ENCODE results near the gene SKI.

SKI gene

DNA sequence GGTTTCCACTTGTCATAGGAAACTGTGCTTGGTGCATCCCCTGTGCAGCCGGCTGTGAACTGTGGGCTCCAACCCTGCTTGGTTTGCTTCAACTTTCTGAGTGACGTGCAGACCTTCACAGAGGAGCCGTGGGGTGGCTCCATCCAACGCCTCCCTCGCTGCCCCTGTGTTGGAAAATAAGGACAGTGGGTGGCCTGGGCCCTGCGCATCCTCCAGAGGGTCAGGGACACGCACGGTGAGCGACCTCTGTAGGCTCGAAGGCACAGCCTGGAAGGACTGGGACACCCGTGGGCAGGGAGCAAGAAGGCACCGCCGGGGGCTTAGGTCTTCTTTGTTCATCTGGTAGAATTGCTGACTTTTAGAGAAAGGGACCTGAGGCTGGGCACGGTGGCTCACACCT lies 27.1 kb upstream of the SKI start:
- H3K36me3 Mint-ChIP-seq = no peaks in the 10 kb centered on the region
- peak overlapping the region; percentile 33 for H3K27ac Mint-ChIP-seq
- peaks cover 56% of the 10 kb centered on the region for H3K4me1 Mint-ChIP-seq
- H3K9me3 Mint-ChIP-seq = no peaks in the 10 kb centered on the region
- peak overlapping the region; percentile 36 for H3K4me3 Mint-ChIP-seq
- ATAC-seq = no peak
- H3K27me3 Mint-ChIP-seq = no peaks in the 10 kb centered on the region

DNA sequence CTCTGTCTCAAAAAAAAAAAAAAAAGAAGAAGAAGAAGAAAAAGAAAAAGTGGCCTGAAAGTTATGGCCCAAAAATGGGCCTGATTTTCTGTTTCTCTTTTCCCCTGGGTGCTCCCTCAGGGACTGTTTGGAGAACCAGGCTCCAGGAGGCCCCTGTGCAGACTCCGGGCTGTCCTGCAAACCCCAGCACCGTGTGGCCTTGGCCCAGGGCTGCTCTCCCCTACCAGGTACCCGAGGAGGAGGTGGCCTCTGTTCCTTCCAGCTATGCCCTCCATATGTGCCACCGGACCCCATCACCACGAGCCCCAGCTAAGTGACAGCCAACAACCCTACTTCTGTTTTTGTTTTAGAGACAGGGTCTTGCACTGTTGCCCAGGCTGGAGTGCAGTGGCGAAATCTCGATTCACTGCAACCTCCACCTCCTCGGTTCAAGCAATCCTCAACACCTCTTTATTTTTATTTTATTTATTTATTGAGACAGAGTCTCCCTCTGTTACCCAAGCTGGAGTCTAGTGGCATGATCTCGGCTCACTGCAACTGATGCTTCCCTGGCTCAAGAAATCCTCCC lies 26.0 kb upstream of the SKI start:
- Mint-ChIP-seq H3K9me3 (no peaks in the 10 kb centered on the region), H3K4me1 (peaks cover 56% of the 10 kb centered on the region), H3K36me3 (no peaks in the 10 kb centered on the region), H3K27ac (peak overlapping the region; percentile 33), H3K27me3 (no peaks in the 10 kb centered on the region), H3K4me3 (no peak overlapping the region)
- no peak for ATAC-seq

DNA sequence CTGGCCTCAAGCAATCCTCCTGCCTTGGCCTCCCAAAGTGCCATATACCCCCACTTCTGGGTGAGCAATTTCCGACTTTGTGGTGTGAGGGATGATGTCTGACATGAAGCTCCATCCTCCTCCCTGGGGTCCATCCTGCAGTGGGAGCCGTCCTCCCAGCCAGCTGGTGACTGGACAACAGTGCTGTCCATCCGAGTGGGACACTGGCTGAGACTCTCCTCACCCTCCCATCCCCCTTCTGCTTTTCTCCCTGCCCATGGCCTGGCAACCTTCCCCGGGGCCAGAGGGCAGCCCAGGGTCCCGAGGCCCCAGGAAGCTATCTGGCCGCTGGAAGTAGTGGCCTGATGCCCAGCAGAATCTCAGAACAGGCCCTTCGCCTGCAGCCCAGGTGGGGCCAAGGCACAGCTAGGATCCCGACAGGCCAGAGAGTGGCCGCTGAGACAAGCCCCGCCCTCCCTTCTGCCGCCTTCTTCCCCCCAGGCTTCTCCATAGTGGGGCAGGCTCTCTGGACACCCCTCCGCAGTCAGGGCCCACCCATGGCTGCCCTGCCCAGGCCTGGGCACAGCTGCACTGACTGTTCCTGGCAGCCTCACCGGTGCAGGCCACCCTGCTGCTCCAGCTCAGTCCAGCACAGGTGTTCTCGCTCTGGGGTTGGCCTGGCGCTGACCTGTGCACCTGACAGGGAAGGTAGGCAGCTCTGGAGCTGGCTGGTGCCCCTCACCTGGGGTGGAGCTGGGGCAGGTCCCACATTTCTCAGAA lies 25.1 kb upstream of the SKI start:
- Mint-ChIP-seq H3K27me3 (no peaks in the 10 kb centered on the region), H3K9me3 (no peaks in the 10 kb centered on the region), H3K4me3 (no peak overlapping the region), H3K27ac (peak overlapping the region; percentile 46), H3K4me1 (peaks cover 56% of the 10 kb centered on the region), H3K36me3 (no peaks in the 10 kb centered on the region)
- ATAC-seq = no peak

DNA sequence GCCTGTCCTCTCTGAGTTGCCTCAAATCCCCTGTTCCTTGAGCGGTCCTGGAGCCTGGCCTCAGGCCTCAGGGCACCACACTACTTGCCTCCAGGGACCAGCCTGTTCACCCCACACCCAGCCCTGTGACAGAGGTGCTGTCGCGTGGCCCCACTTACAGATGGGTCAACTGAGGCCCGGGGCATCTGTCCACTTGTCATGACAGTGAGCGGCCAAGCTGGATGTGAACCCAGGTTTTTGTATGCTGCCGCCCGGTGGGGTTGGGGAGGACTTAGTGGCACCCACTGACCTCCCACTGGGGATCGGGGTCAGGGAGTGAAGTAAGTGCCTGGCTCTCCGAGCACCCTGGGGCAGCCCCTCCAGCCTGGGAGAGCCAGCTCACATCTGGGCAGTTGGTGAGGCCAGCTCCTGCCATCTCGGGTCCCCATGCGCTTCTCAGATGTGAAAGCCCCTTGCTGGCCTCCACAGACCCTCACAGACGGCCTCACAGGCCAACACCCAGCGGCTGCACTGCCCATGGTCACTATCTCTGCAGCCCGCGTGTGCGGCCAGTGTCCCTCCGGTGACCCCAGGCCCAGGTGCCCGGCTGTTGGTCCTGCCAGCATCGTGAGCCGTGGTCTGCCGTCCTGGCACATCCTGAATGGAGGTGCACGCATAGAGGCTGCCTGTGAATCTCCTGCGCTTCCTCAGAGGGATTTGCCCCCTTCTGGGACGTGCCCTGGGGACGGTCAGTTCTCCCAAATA lies 24.3 kb upstream of the SKI start:
- Mint-ChIP-seq H3K4me1 (peaks cover 51% of the 10 kb centered on the region), H3K4me3 (no peak overlapping the region), H3K36me3 (no peaks in the 10 kb centered on the region), H3K27ac (peak overlapping the region; percentile 46), H3K27me3 (no peaks in the 10 kb centered on the region), H3K9me3 (no peaks in the 10 kb centered on the region)
- ATAC-seq = no peak

DNA sequence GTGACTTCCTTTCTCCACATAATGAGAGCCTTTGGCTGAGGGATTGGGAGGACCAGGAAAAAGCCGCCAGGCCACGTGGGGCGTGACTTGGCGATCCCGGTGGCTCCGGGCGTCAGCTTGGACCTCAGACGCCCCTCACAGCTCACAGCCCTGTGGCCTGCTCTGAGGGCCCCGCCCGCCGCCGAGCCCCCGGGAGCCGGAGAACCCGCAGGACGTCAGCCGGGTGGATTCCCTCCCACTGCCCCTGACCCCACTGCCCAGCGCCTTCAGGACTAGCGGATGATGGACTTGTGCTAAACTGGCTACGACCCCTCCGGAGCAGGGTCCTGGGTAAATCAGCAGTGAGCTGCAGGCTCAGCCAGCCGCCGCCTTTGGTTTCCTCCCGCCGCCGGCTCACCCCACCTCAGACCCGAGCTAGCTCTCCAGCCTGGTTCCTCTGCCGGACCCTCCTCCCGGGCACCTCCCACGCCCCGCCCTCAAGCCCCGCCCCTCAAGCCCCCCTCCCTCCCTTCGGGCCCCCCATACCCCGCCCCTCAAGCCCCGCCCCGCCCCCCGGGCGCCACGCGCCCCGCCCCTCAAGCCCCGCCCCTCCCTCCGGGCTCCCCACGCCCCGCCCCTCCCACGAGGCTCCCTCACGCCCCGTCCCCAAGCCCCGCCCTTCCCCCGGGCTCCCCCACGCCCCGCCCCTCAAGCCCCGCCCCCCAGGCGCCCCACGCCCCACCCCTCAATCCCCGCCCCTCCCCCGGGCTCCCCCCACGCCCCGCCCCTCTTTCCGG lies 23.5 kb upstream of the SKI start:
- Mint-ChIP-seq H3K36me3 (no peaks in the 10 kb centered on the region), H3K4me1 (peaks cover 43% of the 10 kb centered on the region), H3K27me3 (no peaks in the 10 kb centered on the region), H3K9me3 (no peaks in the 10 kb centered on the region), H3K4me3 (peak overlapping the region; percentile 65), H3K27ac (no peak overlapping the region)
- ATAC-seq = peak; percentile 64

DNA sequence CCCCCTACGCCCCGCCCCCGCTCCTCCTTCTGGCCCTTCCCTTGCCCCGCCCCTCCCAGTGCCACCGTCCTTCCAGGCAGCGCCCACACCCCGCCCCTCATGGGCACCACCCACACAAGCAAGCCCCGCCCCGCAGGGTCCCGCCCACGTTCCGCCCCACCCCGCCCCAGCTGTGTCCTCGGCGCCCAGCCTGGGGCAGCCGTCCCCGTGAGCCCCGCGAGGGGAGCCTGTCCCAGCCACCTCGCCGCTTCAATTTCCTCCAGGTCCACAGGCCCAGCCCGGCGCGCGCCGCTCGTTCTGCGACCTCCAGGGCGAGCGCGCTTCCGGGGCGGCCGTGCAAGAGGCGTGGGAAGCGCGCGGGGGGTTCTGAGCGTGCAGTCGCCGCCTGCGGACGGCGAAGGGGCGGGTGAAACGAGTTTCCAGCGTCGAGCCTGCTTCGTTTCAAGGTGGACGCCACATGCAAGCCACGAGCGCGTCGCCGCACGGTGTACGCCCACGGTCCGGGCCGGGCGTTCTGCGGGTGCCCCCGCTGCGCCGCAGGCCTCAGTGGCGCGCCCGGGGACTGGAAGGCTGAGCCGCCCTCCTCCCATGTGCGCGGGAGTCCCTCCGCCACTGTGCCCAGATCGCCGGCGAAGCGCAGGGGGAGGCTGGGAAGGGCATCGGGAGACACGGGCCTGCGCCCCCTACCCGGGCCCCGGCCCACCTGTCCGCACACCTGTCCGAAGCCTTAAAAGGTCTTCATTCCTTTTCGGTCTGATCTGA lies 22.7 kb upstream of the SKI start:
- H3K27me3 Mint-ChIP-seq = no peaks in the 10 kb centered on the region
- peaks cover 35% of the 10 kb centered on the region for H3K4me1 Mint-ChIP-seq
- peak; percentile 90 for ATAC-seq
- H3K36me3 Mint-ChIP-seq = no peaks in the 10 kb centered on the region
- H3K27ac Mint-ChIP-seq = peak overlapping the region; percentile 22
- no peaks in the 10 kb centered on the region for H3K9me3 Mint-ChIP-seq
- peak overlapping the region; percentile 82 for H3K4me3 Mint-ChIP-seq

DNA sequence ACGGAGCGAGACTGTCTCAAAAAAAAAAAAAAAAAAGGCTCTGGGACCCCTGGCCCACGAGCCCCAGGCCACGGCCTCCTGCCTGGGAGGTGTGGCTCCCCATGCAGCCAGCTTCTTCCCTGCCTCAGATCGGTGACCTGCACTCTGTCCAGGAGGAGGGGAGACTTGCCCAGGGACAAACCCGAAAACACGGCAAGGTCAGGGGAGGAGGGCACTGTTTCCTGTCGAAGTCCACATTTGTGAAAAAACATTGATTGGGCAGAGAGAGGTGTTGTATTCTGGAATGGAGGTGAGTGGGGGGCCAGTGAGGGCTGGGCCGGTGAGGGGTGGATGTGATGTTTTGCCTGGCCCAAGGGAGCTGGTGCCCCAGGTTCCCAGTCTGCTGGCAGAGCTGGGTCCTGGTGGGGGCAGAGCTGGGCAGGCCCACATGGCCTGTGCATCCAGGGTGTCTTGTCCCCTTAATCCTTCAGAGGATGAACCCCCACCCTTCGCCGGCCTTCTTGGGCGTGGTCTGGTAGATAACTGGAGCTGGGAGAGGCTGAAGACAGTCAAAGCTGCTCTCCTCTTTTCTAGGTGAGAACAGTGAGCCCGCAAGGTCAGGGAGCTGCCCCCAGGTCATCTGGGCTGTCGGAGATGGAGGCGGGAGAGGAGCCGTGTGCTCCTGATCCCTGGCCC lies 21.2 kb upstream of the SKI start:
- H3K27me3 Mint-ChIP-seq = no peaks in the 10 kb centered on the region
- no peak for ATAC-seq
- H3K9me3 Mint-ChIP-seq = no peaks in the 10 kb centered on the region
- H3K27ac Mint-ChIP-seq = no peak overlapping the region
- H3K4me3 Mint-ChIP-seq = no peak overlapping the region
- H3K36me3 Mint-ChIP-seq = no peaks in the 10 kb centered on the region
- H3K4me1 Mint-ChIP-seq = peaks cover 23% of the 10 kb centered on the region

DNA sequence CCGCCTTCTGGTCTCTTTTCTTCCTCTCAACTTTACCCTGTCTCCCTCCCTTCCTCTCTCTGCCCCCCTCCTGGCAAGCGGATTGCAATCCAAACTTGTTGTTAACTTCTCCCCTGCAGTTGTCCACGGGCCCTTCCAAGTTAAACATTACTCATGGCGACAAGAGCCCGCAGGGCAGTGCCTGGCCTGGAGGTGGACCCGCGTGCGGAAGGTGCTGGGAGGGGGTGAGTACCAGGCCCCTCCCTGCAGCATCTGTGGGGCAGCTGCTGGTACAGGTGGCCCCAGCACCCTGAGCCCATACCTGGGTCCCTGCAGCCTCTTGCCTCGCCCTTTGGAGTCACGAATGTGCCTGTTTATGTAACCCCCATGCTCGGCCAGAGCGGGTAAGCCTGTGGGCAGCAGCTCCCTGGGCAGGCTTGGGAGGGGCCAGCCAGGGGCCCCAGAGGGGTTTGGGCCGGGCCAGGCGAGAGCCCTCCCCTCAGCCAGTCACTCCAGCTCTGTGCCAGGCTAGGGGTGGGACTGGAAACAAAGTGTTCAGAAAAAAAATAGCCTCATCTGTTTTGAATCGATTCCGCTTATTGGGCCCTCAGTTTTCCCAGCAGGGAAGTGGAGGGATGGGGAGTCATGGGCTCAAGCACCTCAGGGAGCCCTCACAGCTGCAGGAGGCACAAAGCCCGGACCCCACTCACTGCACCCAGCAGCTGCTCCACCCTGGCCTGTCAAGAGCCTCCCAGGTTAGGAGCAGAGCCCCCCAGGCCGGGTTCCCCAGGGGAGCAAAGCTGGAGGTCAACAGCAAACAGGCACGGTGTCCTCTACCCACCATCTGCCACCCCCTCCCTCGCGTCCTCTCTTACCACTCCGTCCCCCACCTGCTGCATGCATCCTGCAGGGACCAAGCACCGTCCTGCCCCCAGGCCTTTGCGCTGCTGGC lies 19.5 kb upstream of the SKI start:
- Mint-ChIP-seq H3K9me3 (no peaks in the 10 kb centered on the region), H3K36me3 (no peaks in the 10 kb centered on the region), H3K27me3 (no peaks in the 10 kb centered on the region), H3K27ac (no peak overlapping the region), H3K4me1 (peaks cover 7% of the 10 kb centered on the region), H3K4me3 (no peak overlapping the region)
- no peak for ATAC-seq

DNA sequence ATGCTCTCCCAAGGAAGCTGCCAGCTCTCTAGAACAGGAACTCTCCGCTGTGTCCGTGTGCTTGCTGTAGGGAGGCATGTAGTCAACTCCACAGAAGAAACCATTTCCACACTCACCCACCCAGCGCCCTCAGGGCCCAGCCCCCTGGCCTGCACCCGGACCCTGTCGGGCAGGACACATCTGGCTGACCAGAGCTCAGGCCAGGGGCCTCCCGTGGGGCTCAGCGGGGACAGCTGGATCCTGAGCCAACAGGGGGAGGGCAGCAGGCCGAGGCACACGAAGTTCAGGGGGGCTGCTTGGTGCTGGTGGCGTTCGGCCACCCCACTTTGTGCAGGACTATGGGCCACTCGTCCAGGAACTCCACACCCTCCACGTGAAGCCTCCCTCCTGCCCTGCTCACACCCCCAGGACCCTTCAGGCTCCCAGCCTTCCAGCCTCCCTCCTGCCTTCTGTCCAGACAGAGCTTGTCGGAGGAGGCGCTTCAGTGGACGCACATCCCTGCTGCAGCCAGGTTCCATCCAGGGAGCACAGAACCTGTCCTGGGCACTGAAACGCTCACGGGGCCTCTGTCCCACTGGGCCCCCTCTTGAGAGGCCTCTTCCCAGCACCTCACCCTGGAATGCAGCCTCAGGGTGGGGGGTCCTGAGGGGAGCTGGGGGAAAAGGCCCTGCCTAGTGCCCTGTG lies 18.6 kb upstream of the SKI start:
- Mint-ChIP-seq H3K4me1 (peaks cover under 1% of the 10 kb centered on the region), H3K4me3 (no peak overlapping the region), H3K36me3 (no peaks in the 10 kb centered on the region), H3K9me3 (no peaks in the 10 kb centered on the region), H3K27ac (no peak overlapping the region), H3K27me3 (no peaks in the 10 kb centered on the region)
- no peak for ATAC-seq

DNA sequence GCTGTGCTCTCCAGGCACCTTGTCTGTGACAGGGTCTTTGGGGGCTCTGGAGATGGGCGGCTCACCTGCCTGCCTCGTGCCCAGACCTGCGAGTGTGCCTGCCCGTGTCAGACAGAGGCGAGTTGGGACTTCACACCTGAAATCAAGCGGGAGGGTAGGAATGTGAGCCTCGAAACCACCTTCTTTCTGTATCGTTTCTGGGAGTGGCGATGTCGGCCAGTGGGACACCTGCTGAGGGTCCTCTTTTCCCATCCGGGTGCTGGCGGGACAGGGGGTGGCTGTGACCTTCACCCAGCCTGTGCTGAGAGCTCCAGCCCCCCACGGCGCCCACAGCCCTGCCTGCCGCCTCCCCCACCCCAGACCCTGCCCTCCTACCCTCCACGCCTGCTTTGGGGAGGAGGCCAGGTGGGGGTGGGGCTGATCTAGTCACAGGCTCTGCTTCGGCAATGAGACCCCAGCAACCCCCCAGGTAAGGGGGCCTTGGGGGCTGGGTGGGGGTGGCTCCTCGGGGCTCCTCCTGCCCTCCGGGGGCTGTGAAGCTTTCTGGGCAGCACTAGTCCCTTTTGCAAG lies 17.9 kb upstream of the SKI start:
- Mint-ChIP-seq H3K4me1 (no peaks in the 10 kb centered on the region), H3K27me3 (no peaks in the 10 kb centered on the region), H3K4me3 (no peak overlapping the region), H3K27ac (no peak overlapping the region), H3K9me3 (no peaks in the 10 kb centered on the region), H3K36me3 (no peaks in the 10 kb centered on the region)
- ATAC-seq = no peak

DNA sequence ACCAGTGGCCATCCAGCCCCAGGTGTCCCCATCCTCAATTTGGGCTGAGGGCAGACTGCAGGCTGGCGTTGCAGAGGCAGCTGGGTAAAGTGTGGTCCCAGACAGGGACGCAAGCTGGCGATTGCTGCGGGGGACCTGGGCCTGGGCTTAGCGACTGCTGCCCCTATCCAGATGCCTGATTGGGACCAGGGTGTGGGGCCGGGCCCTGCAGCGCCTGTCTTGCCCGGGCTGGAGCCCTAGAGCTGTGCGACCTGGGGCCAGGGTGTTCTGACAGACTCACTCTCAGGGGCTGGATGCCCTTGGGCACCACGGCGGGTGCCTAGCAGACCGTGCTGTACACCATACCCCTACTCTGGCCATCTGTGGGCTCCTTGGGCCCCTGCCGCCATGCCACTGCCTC lies 17.3 kb upstream of the SKI start:
- no peak overlapping the region for H3K4me3 Mint-ChIP-seq
- no peaks in the 10 kb centered on the region for H3K4me1 Mint-ChIP-seq
- H3K9me3 Mint-ChIP-seq = no peaks in the 10 kb centered on the region
- H3K27me3 Mint-ChIP-seq = no peaks in the 10 kb centered on the region
- H3K36me3 Mint-ChIP-seq = no peaks in the 10 kb centered on the region
- no peak overlapping the region for H3K27ac Mint-ChIP-seq
- no peak for ATAC-seq

DNA sequence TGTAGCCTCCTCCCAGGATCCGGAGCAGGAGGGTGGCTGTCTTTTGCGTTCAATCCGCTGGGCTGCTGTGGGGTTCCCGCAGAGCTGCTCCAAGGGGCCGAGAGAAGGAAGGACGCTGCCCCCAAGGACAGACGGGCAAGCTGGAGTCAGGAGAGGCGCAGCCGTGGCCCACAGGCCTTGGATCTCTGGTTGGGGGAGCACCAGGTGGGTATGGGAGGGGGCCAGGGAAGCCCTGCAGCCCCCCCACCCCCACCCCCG lies 15.9 kb upstream of the SKI start:
- Mint-ChIP-seq H3K27ac (no peak overlapping the region), H3K4me3 (no peak overlapping the region), H3K36me3 (no peaks in the 10 kb centered on the region), H3K9me3 (no peaks in the 10 kb centered on the region), H3K27me3 (no peaks in the 10 kb centered on the region), H3K4me1 (no peaks in the 10 kb centered on the region)
- no peak for ATAC-seq
